Panc1 (cell line): ENCODE measurements around the gene CMTM8.

Source experiments
- POLR2AphosphoS5 ChIP-seq: IDR thresholded peaks from 2 replicates; pipeline ENCODE4 v1.6.1; 2012; ENCODE audit warnings: mild to moderate bottlenecking, low read depth, low read length, moderate library complexity
- SIN3A ChIP-seq: IDR thresholded peaks from 2 replicates; pipeline ENCODE4 v1.6.1; 2012; ENCODE audit warnings: low read depth, mild to moderate bottlenecking, low read length, moderate library complexity, borderline replicate concordance; ENCODE audit not compliant: insufficient read depth
- TF ChIP-seq, protein P1 (sequence below): fragments of 450-650 bp; IDR thresholded peaks from 2 replicates; pipeline ENCODE4 v1.5.1; 2017; ENCODE audit warnings: mild to moderate bottlenecking
- TF ChIP-seq, protein P2 (sequence below), 2 experiments: IDR thresholded peaks; 2 replicates each; pipeline ENCODE4 v1.6.1; 2011 to 2012; ENCODE audit warnings: low read depth in 2 of 2, control low read depth in 1 of 2, low read length in 1 of 2, mild to moderate bottlenecking in 1 of 2, moderate library complexity in 1 of 2; ENCODE audit not compliant: insufficient read depth in 1 of 2

DNA sequence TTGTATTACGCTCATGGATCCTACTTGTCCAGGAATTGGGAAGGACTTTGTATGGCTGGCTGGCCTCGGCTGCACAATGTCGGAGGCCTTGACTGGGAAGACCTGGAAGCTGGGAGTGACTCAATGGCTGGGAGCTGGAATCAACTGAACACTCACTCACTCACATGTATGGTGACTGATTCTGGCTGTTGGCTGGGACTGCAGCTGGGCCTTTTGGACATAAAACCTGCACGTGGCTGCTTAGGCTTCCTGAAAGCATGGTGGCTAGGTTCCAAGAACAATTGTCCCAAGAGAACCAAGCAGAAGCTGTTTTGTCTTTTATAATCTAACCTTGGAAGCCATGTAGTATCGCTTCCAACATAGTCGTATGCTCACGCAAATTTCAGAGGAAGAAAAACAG lies 38.0 kb upstream of the CMTM8 start:
- TF ChIP-seq, protein P1, sequence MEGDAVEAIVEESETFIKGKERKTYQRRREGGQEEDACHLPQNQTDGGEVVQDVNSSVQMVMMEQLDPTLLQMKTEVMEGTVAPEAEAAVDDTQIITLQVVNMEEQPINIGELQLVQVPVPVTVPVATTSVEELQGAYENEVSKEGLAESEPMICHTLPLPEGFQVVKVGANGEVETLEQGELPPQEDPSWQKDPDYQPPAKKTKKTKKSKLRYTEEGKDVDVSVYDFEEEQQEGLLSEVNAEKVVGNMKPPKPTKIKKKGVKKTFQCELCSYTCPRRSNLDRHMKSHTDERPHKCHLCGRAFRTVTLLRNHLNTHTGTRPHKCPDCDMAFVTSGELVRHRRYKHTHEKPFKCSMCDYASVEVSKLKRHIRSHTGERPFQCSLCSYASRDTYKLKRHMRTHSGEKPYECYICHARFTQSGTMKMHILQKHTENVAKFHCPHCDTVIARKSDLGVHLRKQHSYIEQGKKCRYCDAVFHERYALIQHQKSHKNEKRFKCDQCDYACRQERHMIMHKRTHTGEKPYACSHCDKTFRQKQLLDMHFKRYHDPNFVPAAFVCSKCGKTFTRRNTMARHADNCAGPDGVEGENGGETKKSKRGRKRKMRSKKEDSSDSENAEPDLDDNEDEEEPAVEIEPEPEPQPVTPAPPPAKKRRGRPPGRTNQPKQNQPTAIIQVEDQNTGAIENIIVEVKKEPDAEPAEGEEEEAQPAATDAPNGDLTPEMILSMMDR, result no peak
- TF ChIP-seq, protein P2, sequence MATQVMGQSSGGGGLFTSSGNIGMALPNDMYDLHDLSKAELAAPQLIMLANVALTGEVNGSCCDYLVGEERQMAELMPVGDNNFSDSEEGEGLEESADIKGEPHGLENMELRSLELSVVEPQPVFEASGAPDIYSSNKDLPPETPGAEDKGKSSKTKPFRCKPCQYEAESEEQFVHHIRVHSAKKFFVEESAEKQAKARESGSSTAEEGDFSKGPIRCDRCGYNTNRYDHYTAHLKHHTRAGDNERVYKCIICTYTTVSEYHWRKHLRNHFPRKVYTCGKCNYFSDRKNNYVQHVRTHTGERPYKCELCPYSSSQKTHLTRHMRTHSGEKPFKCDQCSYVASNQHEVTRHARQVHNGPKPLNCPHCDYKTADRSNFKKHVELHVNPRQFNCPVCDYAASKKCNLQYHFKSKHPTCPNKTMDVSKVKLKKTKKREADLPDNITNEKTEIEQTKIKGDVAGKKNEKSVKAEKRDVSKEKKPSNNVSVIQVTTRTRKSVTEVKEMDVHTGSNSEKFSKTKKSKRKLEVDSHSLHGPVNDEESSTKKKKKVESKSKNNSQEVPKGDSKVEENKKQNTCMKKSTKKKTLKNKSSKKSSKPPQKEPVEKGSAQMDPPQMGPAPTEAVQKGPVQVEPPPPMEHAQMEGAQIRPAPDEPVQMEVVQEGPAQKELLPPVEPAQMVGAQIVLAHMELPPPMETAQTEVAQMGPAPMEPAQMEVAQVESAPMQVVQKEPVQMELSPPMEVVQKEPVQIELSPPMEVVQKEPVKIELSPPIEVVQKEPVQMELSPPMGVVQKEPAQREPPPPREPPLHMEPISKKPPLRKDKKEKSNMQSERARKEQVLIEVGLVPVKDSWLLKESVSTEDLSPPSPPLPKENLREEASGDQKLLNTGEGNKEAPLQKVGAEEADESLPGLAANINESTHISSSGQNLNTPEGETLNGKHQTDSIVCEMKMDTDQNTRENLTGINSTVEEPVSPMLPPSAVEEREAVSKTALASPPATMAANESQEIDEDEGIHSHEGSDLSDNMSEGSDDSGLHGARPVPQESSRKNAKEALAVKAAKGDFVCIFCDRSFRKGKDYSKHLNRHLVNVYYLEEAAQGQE (IDR thresholded peaks at IDR 0.05; ENCODE audit: insufficient read depth in 1 of 2, low read depth in 2 of 2, low read length in 1 of 2), result no peak
- TF ChIP-seq SIN3A, result no peak
- no peak for TF ChIP-seq POLR2AphosphoS5
